NCI-H1436 treated with DMSO at 0.1 percent for 48 hours (cell line): ENCODE measurements around the gene ENTR1.

Experiments
- DNase-seq: peaks from one replicate; lab custom pipeline; 2025; lab: John Stamatoyannopoulos, UW

ENTR1 gene

GRCh38 chr9:136361047-136361753 lies 49.2 kb downstream of the ENTR1 start:
- DNase-seq = no peak

- DNase-seq = no peak
These were observed 50.4 kb downstream of the ENTR1 start for GRCh38 chr9:136359774-136360718.

DNA sequence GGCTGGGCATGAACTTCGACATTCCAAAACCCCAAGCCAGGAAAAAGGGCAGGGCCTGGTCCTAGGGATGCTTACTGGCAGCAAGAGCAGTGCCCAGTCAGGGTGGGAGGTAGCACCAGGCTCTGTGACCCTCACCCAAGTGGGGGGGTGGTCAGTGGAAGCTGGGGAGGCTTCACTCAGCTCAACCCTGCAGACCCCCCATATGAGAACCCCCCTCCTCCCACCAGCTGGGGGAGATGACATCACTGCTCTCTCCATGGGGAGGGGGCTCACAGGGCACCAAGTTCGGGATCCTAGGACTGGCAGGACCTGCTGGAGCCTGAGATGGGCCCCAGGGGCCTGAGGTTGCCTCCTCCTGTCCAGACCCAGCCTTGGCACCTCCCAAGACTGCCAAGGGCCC lies 51.5 kb downstream of the ENTR1 start:
- DNase-seq = no peak

DNA sequence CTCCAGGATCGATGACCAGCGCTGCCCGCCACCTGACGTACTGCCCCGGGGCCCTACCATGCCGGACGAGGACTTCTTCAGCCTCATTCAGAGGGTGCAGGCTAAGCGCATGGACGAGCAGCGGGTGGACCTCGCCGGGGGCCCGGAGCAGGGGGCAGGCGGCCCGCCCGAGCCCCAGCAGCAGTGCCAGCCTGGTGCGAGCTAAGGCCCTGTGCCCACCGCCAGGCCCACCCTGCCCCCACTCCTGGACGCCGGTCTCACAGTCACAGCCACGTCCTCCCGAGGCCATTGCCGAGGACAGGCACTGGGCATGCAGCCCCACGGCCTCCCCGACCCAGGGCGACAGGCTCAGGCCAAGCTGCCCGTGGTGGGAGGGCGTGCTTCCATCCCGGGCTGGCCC lies 52.4 kb downstream of the ENTR1 start:
- DNase-seq = no peak

- DNase-seq = no peak
These were observed 53.1 kb downstream of the ENTR1 start for GRCh38 chr9:136357202-136357725.

DNA sequence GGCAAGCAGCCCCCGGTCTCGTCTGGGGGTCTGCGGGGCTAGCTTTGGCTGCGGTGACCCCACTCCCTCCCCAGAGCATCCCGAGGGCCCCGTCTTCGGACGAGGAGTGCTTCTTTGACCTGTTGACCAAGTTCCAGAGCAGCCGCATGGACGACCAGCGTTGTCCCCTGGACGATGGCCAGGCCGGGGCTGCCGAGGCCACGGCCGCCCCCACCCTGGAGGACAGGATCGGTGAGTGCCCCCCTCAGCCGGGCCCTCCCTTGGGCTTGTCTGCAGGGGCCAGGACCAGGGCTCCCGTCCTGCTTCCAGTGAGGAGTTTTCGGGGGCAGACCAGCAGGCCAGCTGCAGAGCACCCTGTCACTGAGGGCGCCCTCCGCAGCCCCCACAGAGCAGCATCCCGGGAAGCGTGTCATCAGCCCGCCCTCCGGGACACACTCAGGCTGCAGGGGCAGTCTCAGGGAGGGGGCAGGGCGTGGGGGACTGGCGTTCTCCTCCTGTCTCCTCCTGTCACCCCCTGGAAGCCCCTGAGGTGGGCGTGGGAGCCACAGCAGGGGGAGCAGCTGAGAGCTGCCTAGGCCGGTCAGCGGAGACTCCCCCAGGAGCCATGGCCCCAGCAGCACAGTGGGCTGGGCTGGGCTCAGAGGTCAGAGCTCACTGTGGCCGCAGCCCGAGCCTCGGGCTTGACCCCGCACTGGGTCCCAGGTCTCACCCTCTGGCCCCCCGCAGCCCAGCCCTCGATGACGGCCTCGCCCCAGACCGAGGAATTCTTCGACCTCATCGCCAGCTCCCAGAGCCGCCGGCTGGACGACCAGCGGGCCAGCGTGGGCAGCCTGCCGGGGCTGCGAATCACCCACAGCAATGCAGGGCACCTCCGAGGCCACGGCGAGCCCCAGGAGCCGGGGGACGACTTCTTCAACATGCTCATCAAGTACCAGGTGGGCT lies 54.5 kb downstream of the ENTR1 start:
- no peak for DNase-seq

GRCh38 chr9:136354592-136355085 lies 55.8 kb downstream of the ENTR1 start:
- DNase-seq = no peak

GRCh38 chr9:136353757-136354488 lies 56.5 kb downstream of the ENTR1 start:
- no peak for DNase-seq

DNA sequence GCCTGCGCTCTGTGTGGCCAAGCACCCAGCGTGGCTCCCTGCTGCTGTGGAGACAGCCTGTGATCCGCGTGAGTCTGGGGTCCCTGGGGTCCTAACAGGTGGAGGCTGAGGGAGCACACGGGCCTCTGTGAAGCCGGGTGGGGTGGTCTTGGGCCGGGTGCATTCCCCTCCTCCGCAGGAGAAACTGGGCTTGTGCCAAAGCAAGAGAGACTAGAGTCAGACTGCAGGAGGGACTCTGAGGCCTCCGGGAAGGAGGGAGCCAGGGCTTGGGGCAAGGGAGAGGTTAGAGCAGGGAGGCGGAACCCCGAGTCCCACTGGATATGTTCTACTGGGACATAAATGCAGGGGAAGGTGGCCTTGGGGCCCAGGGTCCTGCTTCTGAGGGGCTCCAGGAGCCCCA lies 57.3 kb downstream of the ENTR1 start:
- no peak for DNase-seq

GRCh38 chr9:136352682-136353081 lies 57.7 kb downstream of the ENTR1 start:
- DNase-seq = no peak
